SK-N-SH (cell line): ENCODE results near the gene CD3E. TPM values are rescaled to one million over a fixed set of nuclear protein-coding genes. Genes with fewer than 3 reads are reported as not detected.

Source experiments
- CTCF ChIA-PET: fragments of 300-600, 350-600 bp; formaldehyde crosslinking; extraction: SDS; loops from one replicate; lab custom pipeline; 2021; lab: Yijun Ruan, JAX
- POLR2A ChIA-PET: fragments of 350-600 bp; sonication (Branson Sonifier 250); formaldehyde crosslinking; extraction: SDS; loops from one replicate; lab custom pipeline; 2020; ENCODE audit warnings: antibody characterized with exemption, inconsistent platforms; lab: Yijun Ruan, JAX
- DNase-seq: peaks from one replicate; pipeline ENCODE4 v3.0.0; 2012
- H2AFZ ChIP-seq: fragments of 200-600 bp; sonication (generic); 2 replicates; pipeline ENCODE4 v1.8.1; 2016; ENCODE audit warnings: antibody characterized with exemption, mild to moderate bottlenecking, low read depth
- H3F3A ChIP-seq: fragments of 200-600 bp; sonication (generic); replicated peaks from 2 replicates; pipeline ENCODE3; 2016; ENCODE audit warnings: antibody characterized with exemption, mild to moderate bottlenecking; ENCODE audit not compliant: insufficient read depth
- H3K27ac ChIP-seq, 2 experiments: fragments of 200-500 bp in 1 of 2; fragments of 200-600 bp in 1 of 2; sonication (Bioruptor generic) in 1 of 2; sonication (generic), shearing (Covaris generic) in 1 of 2; 2 replicates each; pipeline versions ENCODE4 v1.5.1 to v1.6.1; 2014 to 2016; ENCODE audit warnings: low read depth in 2 of 2, inconsistent platforms in 1 of 2, low read length in 1 of 2, mild to moderate bottlenecking in 1 of 2, mixed read lengths in 1 of 2
- H3K27me3 ChIP-seq: fragments of 200-600 bp; sonication (generic), shearing (Covaris generic); 2 replicates; pipeline ENCODE4 v1.6.1; 2016; ENCODE audit warnings: mixed run types; ENCODE audit not compliant: insufficient read depth
- H3K36me3 ChIP-seq, 2 experiments: fragments of 200-500 bp in 1 of 2; fragments of 200-600 bp in 1 of 2; sonication (Bioruptor generic) in 1 of 2; sonication (generic) in 1 of 2; replicated peaks in 1 of 2; 2 replicates each; pipeline versions ENCODE3 to v1.5.1; 2014 to 2016; ENCODE audit warnings: low read length in 1 of 2, mild to moderate bottlenecking in 1 of 2; ENCODE audit not compliant: insufficient read depth in 2 of 2, control insufficient read depth in 1 of 2
- H3K4me1 ChIP-seq, 2 experiments: fragments of 200-500 bp in 1 of 2; fragments of 200-600 bp in 1 of 2; sonication (Bioruptor generic) in 1 of 2; sonication (generic), shearing (Covaris generic) in 1 of 2; 2 replicates each; pipeline versions ENCODE4 v1.5.1 to v1.6.1; 2014 to 2016; ENCODE audit warnings: low read depth in 1 of 2, low read length in 1 of 2, mixed run types in 1 of 2; ENCODE audit not compliant: insufficient read depth in 2 of 2, control insufficient read depth in 1 of 2
- H3K4me2 ChIP-seq: fragments of 200-600 bp; sonication (generic), shearing (Covaris generic); 2 replicates; pipeline ENCODE4 v1.6.1; 2017; ENCODE audit warnings: mixed run types
- H3K4me3 ChIP-seq, 2 experiments: fragments of 200-500 bp in 1 of 2; fragments of 200-600 bp in 1 of 2; sonication (Bioruptor generic) in 1 of 2; sonication (generic), shearing (Covaris generic) in 1 of 2; 2 replicates each; pipeline versions ENCODE4 v1.5.1 to v1.8.1; 2014 to 2016; ENCODE audit warnings: low read depth in 2 of 2, inconsistent platforms in 1 of 2, low read length in 1 of 2, mild to moderate bottlenecking in 1 of 2, mixed read lengths in 1 of 2, moderate library complexity in 1 of 2
- H3K79me2 ChIP-seq: fragments of 200-600 bp; sonication (generic); 2 replicates; pipeline ENCODE4 v1.8.1; 2017; ENCODE audit warnings: mild to moderate bottlenecking; ENCODE audit not compliant: insufficient read depth
- H3K9ac ChIP-seq: fragments of 200-600 bp; sonication (generic); 2 replicates; pipeline ENCODE4 v1.6.1; 2017; ENCODE audit warnings: mixed run types
- H3K9me2 ChIP-seq: fragments of 200-600 bp; sonication (generic); 2 replicates; pipeline ENCODE4 v1.6.1; 2017; ENCODE audit warnings: mixed run types
- H3K9me3 ChIP-seq: fragments of 200-600 bp; sonication (generic); 2 replicates; pipeline ENCODE4 v1.6.1; 2017; ENCODE audit warnings: mixed run types, mild to moderate bottlenecking, moderate library complexity
- H4K20me1 ChIP-seq: fragments of 200-600 bp; sonication (generic); 2 replicates; pipeline ENCODE4 v1.6.1; 2017; ENCODE audit warnings: mild to moderate bottlenecking, mixed run types; ENCODE audit not compliant: insufficient read depth
- CHD2 ChIP-seq: fragments of 150-350 bp; IDR thresholded peaks from 2 replicates; pipeline ENCODE4 v1.6.1; 2018; ENCODE audit warnings: low read length; ENCODE audit not compliant: partially characterized antibody
- CTCF ChIP-seq: fragments of 200-600 bp; sonication (generic); IDR thresholded peaks from 2 replicates; pipeline ENCODE4 v1.6.1; 2017; ENCODE audit warnings: antibody characterized with exemption, mild to moderate bottlenecking, moderate library complexity
- ELF1 ChIP-seq: IDR thresholded peaks from 2 replicates; pipeline ENCODE4 v1.4.0; 2012
- EZH2phosphoT487 ChIP-seq: fragments of 200-600 bp; sonication (generic); IDR thresholded peaks from 2 replicates; pipeline ENCODE4 v1.6.1; 2017; ENCODE audit warnings: low read depth, mixed run types, mild to moderate bottlenecking, antibody characterized with exemption, moderate library complexity, borderline replicate concordance
- FOXM1 ChIP-seq: IDR thresholded peaks from 2 replicates; pipeline ENCODE4 v1.4.0; 2012; ENCODE audit warnings: low read depth, mild to moderate bottlenecking
- JUND ChIP-seq: IDR thresholded peaks from 2 replicates; pipeline ENCODE4 v1.4.0; 2012
- MXI1 ChIP-seq: IDR thresholded peaks from 2 replicates; pipeline ENCODE4 v1.6.1; 2012; ENCODE audit warnings: mild to moderate bottlenecking, low read depth, low read length, improper control_type of control experiment
- NRF1 ChIP-seq: IDR thresholded peaks from 2 replicates; pipeline ENCODE4 v1.6.1; 2012; ENCODE audit warnings: low read depth, mild to moderate bottlenecking, low read length
- PBX3 ChIP-seq: IDR thresholded peaks from 2 replicates; pipeline ENCODE4; 2012
- RAD21 ChIP-seq: IDR thresholded peaks from 2 replicates; pipeline ENCODE4 v1.6.1; 2012; ENCODE audit warnings: mild to moderate bottlenecking, low read length
- TAF1 ChIP-seq: IDR thresholded peaks from 2 replicates; pipeline ENCODE4 v1.6.1; 2012; ENCODE audit warnings: low read depth, mild to moderate bottlenecking, low read length, moderate library complexity, borderline replicate concordance
- TCF12 ChIP-seq: IDR thresholded peaks from 2 replicates; pipeline ENCODE4 v1.4.0; 2012
- whole genome bisulfite sequencing: methylation state at CpG from one replicate; pipeline ENCODE4 v1.1.6; 2017; ENCODE audit warnings: low lambda C conversion rate; 5-methylcytosine and 5-hydroxymethylcytosine counted together
- polyA plus RNA-seq, 3 experiments: library from polyadenylated mRNA; depleted of rRNA; stranded (reverse); fragments of >200 nt; gene quantifications; 2 replicates each; pipeline ENCODE4 v1.2.3, GENCODE V29; 2012

CD3E gene
- polyA plus RNA-seq, 1 of the 3 experiments (the other 2 are of a cell fraction), result not detected

GRCh38 chr11:118286545-118286944, 18.0 kb upstream of the CD3E start:
- Histone ChIP-seq H3K9me2 (0 out of 2 replicates have a peak, but pooled peaks cover 2% of the 10 kb centered on the region), H3K4me2 (no peak overlapping the region), H3F3A (no peaks in the 10 kb centered on the region), H3K4me1 (no peaks in the 10 kb centered on the region), H3K9me3 (0 out of 2 replicates have a peak, but pooled peaks cover 4% of the 10 kb centered on the region), H3K4me3 (no peak overlapping the region), H3K79me2 (no peaks in the 10 kb centered on the region), H3K9ac (no peak overlapping the region), H3K36me3 (no peaks in the 10 kb centered on the region), H3K27ac (no peak overlapping the region), H3K27me3 (peaks cover 4% of the 10 kb centered on the region; the same call in 1 of the 2 replicates), H2AFZ (no peak overlapping the region), H4K20me1 (no peaks in the 10 kb centered on the region)
- no peak for TF ChIP-seq CHD2
- WGBS, result 12% methylated on average over 2 of the region's 2 CpGs
- CTCF ChIA-PET, result no interaction called here
- no peak for DNase-seq
- POLR2A ChIA-PET, result no interaction called here

- Histone ChIP-seq H3K4me2 (no peak overlapping the region), H3K27me3 (peaks cover 4% of the 10 kb centered on the region; the same call in 1 of the 2 replicates), H2AFZ (no peak overlapping the region), H3K36me3 (no peaks in the 10 kb centered on the region), H3K9ac (no peak overlapping the region), H3K4me3 (no peak overlapping the region), H3K4me1 (no peaks in the 10 kb centered on the region), H4K20me1 (no peaks in the 10 kb centered on the region), H3K9me3 (0 out of 2 replicates have a peak, but pooled peaks cover 4% of the 10 kb centered on the region), H3K79me2 (no peaks in the 10 kb centered on the region), H3K9me2 (0 out of 2 replicates have a peak, but pooled peaks cover 2% of the 10 kb centered on the region), H3F3A (no peaks in the 10 kb centered on the region), H3K27ac (no peak overlapping the region)
- no peak for DNase-seq
- ChIA-PET CTCF (no interaction called here), POLR2A (no interaction called here)
- TF ChIP-seq FOXM1, result no peak
- TF ChIP-seq MXI1, result no peak
- TF ChIP-seq PBX3, result no peak
- TF ChIP-seq JUND, result no peak
- no peak for TF ChIP-seq RAD21
- TF ChIP-seq ELF1, result no peak
- TF ChIP-seq NRF1, result no peak
- TF ChIP-seq TAF1, result no peak
- TF ChIP-seq CTCF, result no peak
- no peak for TF ChIP-seq EZH2phosphoT487
- no peak for TF ChIP-seq TCF12
- WGBS, result 5% methylated on average over 1 of the region's 1 CpG
Observed at GRCh38 chr11:118287006-118287405, 17.5 kb upstream of the CD3E start.
